GM23338 (cell line): Measurements from ENCODE around the gene CERS2. TPM values are rescaled to one million over a fixed set of nuclear protein-coding genes. Genes with fewer than 3 reads are reported as not detected.
A peak's percentile ranks its signal among the peaks of the same experiment; 100 is the strongest.

Experiments
- ATAC-seq: fragments of 200-7000 bp; cut with Tn5 transposase; 3 replicates; pipeline ENCODE4 v1.9.1; 2020
- DNase-seq: peaks from one replicate; pipeline ENCODE4 v3.0.0-alpha.2; 2015; ENCODE audit warnings: low spot score
- H2AFZ ChIP-seq: fragments of 200-600 bp; sonication (generic); 2 replicates; pipeline ENCODE4 v1.8.0; 2016; ENCODE audit warnings: antibody characterized with exemption, mild to moderate bottlenecking, moderate library complexity
- H3F3A ChIP-seq: fragments of 200-600 bp; sonication (generic); replicated peaks from 2 replicates; pipeline ENCODE4 v1.8.0; 2017; ENCODE audit warnings: antibody characterized with exemption, mixed run types, low read depth
- H3K27ac ChIP-seq: fragments of 200-600 bp; sonication (generic); 2 replicates; pipeline ENCODE4 v1.6.1; 2016; ENCODE audit warnings: low read depth
- H3K27me3 ChIP-seq: fragments of 200-600 bp; sonication (generic); 2 replicates; pipeline ENCODE4 v1.8.0; 2016; ENCODE audit warnings: mild to moderate bottlenecking, mixed run types, moderate library complexity; ENCODE audit not compliant: insufficient read depth
- H3K36me3 ChIP-seq: fragments of 200-600 bp; sonication (generic); 2 replicates; pipeline ENCODE4 v1.8.0; 2016; ENCODE audit warnings: mild to moderate bottlenecking; ENCODE audit not compliant: insufficient read depth
- H3K4me1 ChIP-seq: fragments of 200-600 bp; sonication (generic); 2 replicates; pipeline ENCODE4 v1.8.0; 2016; ENCODE audit warnings: mild to moderate bottlenecking, moderate library complexity; ENCODE audit not compliant: insufficient read depth
- H3K4me2 ChIP-seq: fragments of 200-600 bp; sonication (generic); 2 replicates; pipeline ENCODE4 v1.7.1; 2017; ENCODE audit warnings: mixed run types
- H3K4me3 ChIP-seq: fragments of 200-600 bp; sonication (generic); 2 replicates; pipeline ENCODE4 v1.6.1; 2016; ENCODE audit warnings: mixed run types
- H3K79me2 ChIP-seq: fragments of 200-600 bp; sonication (generic); replicated peaks from 2 replicates; pipeline ENCODE4 v1.8.0; 2017; ENCODE audit warnings: mild to moderate bottlenecking; ENCODE audit not compliant: insufficient read depth
- H3K9me2 ChIP-seq: fragments of 200-600 bp; sonication (generic); 2 replicates; pipeline ENCODE4 v1.8.0; 2017; ENCODE audit not compliant: insufficient read depth
- H4K20me1 ChIP-seq: fragments of 200-600 bp; sonication (generic); replicated peaks from 2 replicates; pipeline ENCODE4 v1.8.0; 2017; ENCODE audit warnings: mild to moderate bottlenecking; ENCODE audit not compliant: insufficient read depth
- H3K27ac Mint-ChIP-seq: 2 replicates; pipeline ENCODE4 v1.8.0; 2020; ENCODE audit warnings: inconsistent platforms, mild to moderate bottlenecking, moderate library complexity, mixed read lengths
- H3K27me3 Mint-ChIP-seq: 3 replicates; pipeline ENCODE4 v1.8.0; 2022; ENCODE audit warnings: low read depth, mild to moderate bottlenecking, moderate library complexity, mixed read lengths, inconsistent platforms; ENCODE audit not compliant: insufficient read depth, poor library complexity
- H3K36me3 Mint-ChIP-seq: 3 replicates; pipeline ENCODE4 v1.8.0; 2021; ENCODE audit warnings: low read depth, mild to moderate bottlenecking, inconsistent platforms, moderate library complexity, mixed read lengths
- H3K4me1 Mint-ChIP-seq: 3 replicates; pipeline ENCODE4 v1.8.0; 2020; ENCODE audit warnings: mild to moderate bottlenecking, inconsistent platforms, mixed read lengths
- H3K4me3 Mint-ChIP-seq: 3 replicates; pipeline ENCODE4 v1.8.0; 2021; ENCODE audit warnings: moderate library complexity, mild to moderate bottlenecking, inconsistent platforms, mixed read lengths
- H3K9me3 Mint-ChIP-seq: 3 replicates; pipeline ENCODE4 v1.8.0; 2020; ENCODE audit warnings: moderate library complexity, mild to moderate bottlenecking, inconsistent platforms, mixed read lengths
- CTCF ChIP-seq, 2 experiments: fragments of 200-600 bp in 1 of 2; sonication (generic) in 1 of 2; conservative IDR thresholded peaks; 2 replicates each; pipeline versions ENCODE4 v1.5.1 to v1.6.1; 2016 to 2017; ENCODE audit warnings: antibody characterized with exemption in 2 of 2, low read depth in 2 of 2, mild to moderate bottlenecking in 2 of 2, moderate library complexity in 1 of 2
- EZH2phosphoT487 ChIP-seq: fragments of 200-600 bp; sonication (generic); IDR thresholded peaks from one replicate; pipeline ENCODE4 v1.8.1; 2018; ENCODE audit warnings: antibody characterized with exemption; ENCODE audit not compliant: unreplicated experiment
- POLR2AphosphoS5 ChIP-seq: IDR thresholded peaks from 2 replicates; pipeline ENCODE4 v1.6.1; 2016; ENCODE audit warnings: antibody characterized with exemption, low read depth
- ZNF331 ChIP-seq: fragments of 250-450 bp; sonication (Bioruptor Pico); IDR thresholded peaks from 2 replicates; pipeline ENCODE4 v1.5.0; 2020; ENCODE audit warnings: low read depth, mild to moderate bottlenecking, moderate library complexity
- polyA plus RNA-seq: library from polyadenylated mRNA; unstranded; fragments of >200 nt; fragmentation: Nextera tagmentation; extraction: Ambion mirVana; gene quantifications from 2 replicates; pipeline ENCODE4 v1.2.1, GENCODE V29; 2016
- total RNA-seq: library from RNA; depleted of rRNA; stranded (reverse); fragments of >200 nt; shearing (Covaris generic); gene quantifications from 2 replicates; pipeline ENCODE4 v1.2.3, GENCODE V29; 2014
- TF ChIP-seq, protein P1 (sequence below): IDR thresholded peaks from one replicate; pipeline ENCODE4 v1.6.1; 2018; ENCODE audit warnings: antibody characterized with exemption; ENCODE audit not compliant: unreplicated experiment

CERS2 gene
- total and polyA plus RNA-seq, 2 experiments from 2014 or later: 83.3 to 120 TPM

DNA sequence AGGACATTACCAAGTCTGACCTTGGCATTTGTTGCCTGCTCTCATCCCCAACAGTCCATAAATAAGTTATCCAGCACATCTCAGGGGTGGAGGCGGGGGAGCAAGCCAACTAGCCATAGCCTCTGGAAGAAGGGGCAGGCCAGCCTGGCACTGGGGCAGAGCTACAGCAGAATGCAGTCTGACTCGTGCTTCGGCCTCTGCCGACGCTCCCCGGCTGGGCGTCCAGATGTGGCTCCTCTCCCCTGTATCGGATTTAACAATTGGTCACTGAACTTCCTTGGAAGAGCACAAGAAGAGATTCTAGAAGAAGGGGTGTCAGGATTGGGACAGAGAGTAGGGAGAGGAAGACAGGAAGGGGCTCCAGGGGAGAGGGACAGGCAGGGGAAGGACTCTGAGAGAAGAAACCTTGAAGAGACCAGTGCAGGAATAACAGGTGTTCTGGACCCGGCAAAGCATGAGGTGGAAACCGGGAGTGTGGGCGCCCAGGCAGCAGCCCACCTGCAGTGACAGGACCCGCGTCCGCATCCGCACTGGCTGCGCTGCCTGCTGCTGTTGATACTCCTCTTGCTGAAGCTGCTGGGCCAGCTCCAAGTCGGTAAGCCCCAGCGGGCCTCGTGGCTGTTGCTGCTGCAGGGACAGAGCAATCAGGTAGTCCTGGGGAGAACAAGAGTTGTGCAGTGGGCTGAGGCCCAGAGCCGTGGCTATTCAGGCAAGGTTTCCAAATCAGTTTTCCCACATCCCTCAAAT, 22.7 kb upstream of the CERS2 start (continued):
- TF ChIP-seq CTCF (conservative IDR thresholded peaks at IDR 0.05; ENCODE audit: low read depth in 2 of 2): no peak

- H4K20me1 ChIP-seq: no peaks in the 10 kb centered on the region
- peak overlapping the region; percentile 59; the same call in 1 of the 2 replicates for H3K27ac ChIP-seq
- no peak for TF ChIP-seq EZH2phosphoT487
- TF ChIP-seq, protein P1, sequence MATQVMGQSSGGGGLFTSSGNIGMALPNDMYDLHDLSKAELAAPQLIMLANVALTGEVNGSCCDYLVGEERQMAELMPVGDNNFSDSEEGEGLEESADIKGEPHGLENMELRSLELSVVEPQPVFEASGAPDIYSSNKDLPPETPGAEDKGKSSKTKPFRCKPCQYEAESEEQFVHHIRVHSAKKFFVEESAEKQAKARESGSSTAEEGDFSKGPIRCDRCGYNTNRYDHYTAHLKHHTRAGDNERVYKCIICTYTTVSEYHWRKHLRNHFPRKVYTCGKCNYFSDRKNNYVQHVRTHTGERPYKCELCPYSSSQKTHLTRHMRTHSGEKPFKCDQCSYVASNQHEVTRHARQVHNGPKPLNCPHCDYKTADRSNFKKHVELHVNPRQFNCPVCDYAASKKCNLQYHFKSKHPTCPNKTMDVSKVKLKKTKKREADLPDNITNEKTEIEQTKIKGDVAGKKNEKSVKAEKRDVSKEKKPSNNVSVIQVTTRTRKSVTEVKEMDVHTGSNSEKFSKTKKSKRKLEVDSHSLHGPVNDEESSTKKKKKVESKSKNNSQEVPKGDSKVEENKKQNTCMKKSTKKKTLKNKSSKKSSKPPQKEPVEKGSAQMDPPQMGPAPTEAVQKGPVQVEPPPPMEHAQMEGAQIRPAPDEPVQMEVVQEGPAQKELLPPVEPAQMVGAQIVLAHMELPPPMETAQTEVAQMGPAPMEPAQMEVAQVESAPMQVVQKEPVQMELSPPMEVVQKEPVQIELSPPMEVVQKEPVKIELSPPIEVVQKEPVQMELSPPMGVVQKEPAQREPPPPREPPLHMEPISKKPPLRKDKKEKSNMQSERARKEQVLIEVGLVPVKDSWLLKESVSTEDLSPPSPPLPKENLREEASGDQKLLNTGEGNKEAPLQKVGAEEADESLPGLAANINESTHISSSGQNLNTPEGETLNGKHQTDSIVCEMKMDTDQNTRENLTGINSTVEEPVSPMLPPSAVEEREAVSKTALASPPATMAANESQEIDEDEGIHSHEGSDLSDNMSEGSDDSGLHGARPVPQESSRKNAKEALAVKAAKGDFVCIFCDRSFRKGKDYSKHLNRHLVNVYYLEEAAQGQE: no peak
- TF ChIP-seq ZNF331 (CRISPR knock-in tag): no peak
- peak; percentile 77 to 94 for TF ChIP-seq CTCF (conservative IDR thresholded peaks at IDR 0.05; ENCODE audit: low read depth in 2 of 2)
- TF ChIP-seq POLR2AphosphoS5: no peak
- Mint-ChIP-seq H3K4me1 (peaks cover 6% of the 10 kb centered on the region; the same call in 2 of the 3 replicates), H3K27me3 (peaks cover 10% of the 10 kb centered on the region), H3K27ac (peak overlapping the region; percentile 9), H3K36me3 (peaks cover 3% of the 10 kb centered on the region; the same call in 2 of the 3 replicates), H3K4me3 (no peak overlapping the region), H3K9me3 (no peaks in the 10 kb centered on the region)
- no peak overlapping the region for H3K4me2 ChIP-seq
- no peaks in the 10 kb centered on the region for H3K9me2 ChIP-seq
- no peaks in the 10 kb centered on the region for H3K27me3 ChIP-seq
- H3F3A ChIP-seq: no peaks in the 10 kb centered on the region
- ATAC-seq (peak; percentile 74), DNase-seq (peak; percentile 66)
- no peaks in the 10 kb centered on the region for H3K79me2 ChIP-seq
- H3K36me3 ChIP-seq: no peaks in the 10 kb centered on the region
- H3K4me3 ChIP-seq: no peak overlapping the region
- no peak overlapping the region for H2AFZ ChIP-seq
- no peaks in the 10 kb centered on the region for H3K4me1 ChIP-seq
Measured at GRCh38 chr1:150995896-150996295, 21.3 kb upstream of the CERS2 start.
